Lower lobe of right lung (tissue), 2 donors: ENCODE measurements around the gene EIF2B5. TPM values are rescaled to one million over a fixed set of nuclear protein-coding genes. Genes with fewer than 3 reads are reported as not detected.

Experiments
- ATAC-seq, 2 donors: fragments of 200-7000 bp; cut with Tn5 transposase; one replicate each; pipeline ENCODE4 v1.9.1; 2020 to 2022; ENCODE audit warnings: mild to moderate bottlenecking in 2 of 2, moderate library complexity in 2 of 2
- DNase-seq: peaks from one replicate; pipeline ENCODE4 v3.0.0-alpha.2; 2020
- H3K27ac ChIP-seq: fragments of 200-600 bp; one replicate; pipeline ENCODE4 v1.8.0; 2022
- H3K27me3 ChIP-seq: fragments of 200-600 bp; one replicate; pipeline ENCODE4 v1.8.0; 2022; ENCODE audit warnings: low read depth
- H3K36me3 ChIP-seq: fragments of 200-600 bp; one replicate; pipeline ENCODE4 v1.8.0; 2022; ENCODE audit warnings: mild to moderate bottlenecking
- H3K4me1 ChIP-seq: fragments of 200-600 bp; one replicate; pipeline ENCODE4 v1.8.0; 2022
- H3K4me3 ChIP-seq: fragments of 200-600 bp; one replicate; pipeline ENCODE4 v1.8.0; 2022; ENCODE audit warnings: mild to moderate bottlenecking
- H3K9me3 ChIP-seq: fragments of 200-600 bp; one replicate; pipeline ENCODE4 v1.8.0; 2022
- CTCF ChIP-seq: fragments of 200-600 bp; IDR thresholded peaks from one replicate; pipeline ENCODE4 v1.8.0; 2022; ENCODE audit warnings: antibody characterized with exemption, mild to moderate bottlenecking
- intact Hi-C: fragments of 100-400 bp; cut with DNase I; formaldehyde crosslinking; loops from one replicate; pipeline ENCODE4 v1.11.0; 2022
- total RNA-seq: library from RNA; stranded (reverse); fragmentation: NEBNext Ultra II Directional; extraction: Animal tissue kit (Norgen Biotek cat#: 25700); gene quantifications from one replicate; pipeline ENCODE4 v1.2.1, GENCODE V29; 2021
- donor health status: DM: no; HTN: yes; CAD: no; lungs with severe emphysema.

The EIF2B5 gene
- total RNA-seq, 1 donor from 2014 or later, result 41.9 TPM

- Histone ChIP-seq H3K27ac (no peak overlapping the region), H3K27me3 (no peaks in the 10 kb centered on the region), H3K4me1 (peaks cover 18% of the 10 kb centered on the region), H3K36me3 (peaks cover 66% of the 10 kb centered on the region), H3K4me3 (no peak overlapping the region), H3K9me3 (no peaks in the 10 kb centered on the region)
- ATAC-seq (no peak), DNase-seq (no peak)
- no peak for TF ChIP-seq CTCF
- intact Hi-C loops, result no loop called here
Observed at GRCh38 chr3:184171562-184171961, 36.4 kb downstream of the EIF2B5 start.

- no peaks in the 10 kb centered on the region for H3K27me3 ChIP-seq
- TF ChIP-seq CTCF, result no peak
- intact Hi-C loops, result no loop called here
- no peak for DNase-seq
- ATAC-seq, result no peak
- no peak overlapping the region for H3K4me3 ChIP-seq
- H3K27ac ChIP-seq, result no peak overlapping the region
- peaks cover 63% of the 10 kb centered on the region for H3K36me3 ChIP-seq
- no peaks in the 10 kb centered on the region for H3K9me3 ChIP-seq
- peaks cover 31% of the 10 kb centered on the region for H3K4me1 ChIP-seq
Observed at GRCh38 chr3:184172681-184173373, 37.7 kb downstream of the EIF2B5 start.

GRCh38 chr3:184173374-184173722 is 38.2 kb downstream of the EIF2B5 start:
- H3K27ac ChIP-seq, result no peak overlapping the region

GRCh38 chr3:184174284-184174645 is 39.1 kb downstream of the EIF2B5 start:
- intact Hi-C loops, result no loop called here
- no peaks in the 10 kb centered on the region for H3K27me3 ChIP-seq
- no peak for ATAC-seq
- H3K36me3 ChIP-seq, result peaks cover 63% of the 10 kb centered on the region
- no peak overlapping the region for H3K27ac ChIP-seq
- DNase-seq, result no peak
- no peaks in the 10 kb centered on the region for H3K9me3 ChIP-seq
- TF ChIP-seq CTCF, result no peak
- no peak overlapping the region for H3K4me3 ChIP-seq
- peaks cover 36% of the 10 kb centered on the region for H3K4me1 ChIP-seq

More at GRCh38 chr3:184173374-184173722, 38.2 kb downstream of the EIF2B5 start:
- peaks cover 63% of the 10 kb centered on the region for H3K36me3 ChIP-seq
- H3K9me3 ChIP-seq, result no peaks in the 10 kb centered on the region
- intact Hi-C loops, result no loop called here
- DNase-seq, result no peak
- ATAC-seq, result no peak
- no peak for TF ChIP-seq CTCF
- H3K4me1 ChIP-seq, result peaks cover 36% of the 10 kb centered on the region
- no peak overlapping the region for H3K4me3 ChIP-seq
- H3K27me3 ChIP-seq, result no peaks in the 10 kb centered on the region

- H3K9me3 ChIP-seq, result no peaks in the 10 kb centered on the region
- DNase-seq, result peak; percentile 99
- H3K27me3 ChIP-seq, result no peaks in the 10 kb centered on the region
- peaks cover 36% of the 10 kb centered on the region for H3K4me1 ChIP-seq
- intact Hi-C loops, result no loop called here
- peak; percentile 96 for ATAC-seq
- H3K36me3 ChIP-seq, result peaks cover 63% of the 10 kb centered on the region
- H3K4me3 ChIP-seq, result peak within 1 kb of the TSS; percentile 99
- no peak for TF ChIP-seq CTCF
- peak within 1 kb of the TSS; percentile 93 for H3K27ac ChIP-seq
Observed at GRCh38 chr3:184174646-184175492, 39.7 kb downstream of the EIF2B5 start, which contains the start of gene AP2M1. TSS of gene AP2M1 (plus strand) at chr3:184174855. CDS start at chr3:184176994, 2,139 bp downstream.
